ENCODE measurements around the gene CCDC97. TPM values are rescaled to one million over a fixed set of nuclear protein-coding genes. Genes with fewer than 3 reads are reported as not detected.
A peak's percentile ranks its signal among the peaks of the same experiment; 100 is the strongest.

Gene CCDC97
- total RNA-seq, 1 donor from 2014 or later = 35.9 TPM

DNA sequence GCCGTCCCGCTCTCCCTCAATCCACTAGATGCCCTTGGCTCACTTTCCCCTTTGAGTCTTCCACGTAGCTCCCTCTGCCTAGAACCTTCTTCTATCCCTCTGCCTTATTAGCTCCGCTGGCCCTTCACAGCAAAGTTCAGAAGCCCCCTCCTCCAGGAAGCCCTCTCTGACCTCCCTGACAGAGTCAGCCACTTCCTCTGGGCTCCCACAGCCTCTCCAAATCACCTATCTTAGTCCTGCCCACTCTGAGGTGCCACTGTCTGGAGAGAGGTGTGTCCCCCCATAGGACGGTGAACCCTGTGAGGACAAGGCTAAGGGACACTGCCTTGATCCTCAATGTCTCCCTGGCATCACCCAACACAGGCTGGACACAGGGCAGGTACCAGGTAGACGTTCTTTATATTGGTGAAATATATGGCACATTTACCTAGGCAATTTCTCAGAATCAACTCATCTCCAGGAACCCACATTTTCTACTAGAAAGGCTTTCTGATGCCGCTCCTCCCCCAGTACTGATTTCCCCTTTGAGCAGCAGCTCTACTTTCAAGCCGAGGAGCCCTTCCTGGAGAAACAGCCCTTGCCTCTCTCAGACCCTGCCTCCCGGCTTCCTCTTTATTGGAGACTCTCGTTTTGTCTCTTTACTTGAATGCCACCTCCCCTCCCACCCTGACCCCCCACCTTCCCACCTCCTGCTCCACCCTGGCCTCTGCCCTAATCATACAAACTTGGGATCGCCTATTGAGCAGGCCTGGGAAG lies 47.2 kb downstream of the CCDC97 start:
- Mint-ChIP-seq H3K27me3 (ENCODE audit: unreplicated experiment) (no peaks in the 10 kb centered on the region), H3K4me1 (ENCODE audit: unreplicated experiment) (peaks cover 6% of the 10 kb centered on the region), H3K36me3 (ENCODE audit: unreplicated experiment) (no peaks in the 10 kb centered on the region), H3K4me3 (ENCODE audit: unreplicated experiment) (peak overlapping the region; percentile 38), H3K27ac (ENCODE audit: unreplicated experiment) (no peak overlapping the region), H3K9me3 (ENCODE audit: unreplicated experiment) (no peaks in the 10 kb centered on the region)
- DNase-seq (ENCODE audit: extremely low spot score, unreplicated experiment) = no peak
- TF ChIP-seq CTCF (IDR thresholded peaks at IDR 0.05) = no peak

- Mint-ChIP-seq H3K9me3 (ENCODE audit: unreplicated experiment) (no peaks in the 10 kb centered on the region), H3K27me3 (ENCODE audit: unreplicated experiment) (no peaks in the 10 kb centered on the region), H3K4me3 (ENCODE audit: unreplicated experiment) (no peak overlapping the region), H3K4me1 (ENCODE audit: unreplicated experiment) (peaks cover 6% of the 10 kb centered on the region), H3K36me3 (ENCODE audit: unreplicated experiment) (no peaks in the 10 kb centered on the region), H3K27ac (ENCODE audit: unreplicated experiment) (no peak overlapping the region)
- DNase-seq (ENCODE audit: extremely low spot score, unreplicated experiment) = no peak
- no peak for TF ChIP-seq CTCF (IDR thresholded peaks at IDR 0.05)
Measured at GRCh38 chr19:41357746-41358145, 47.8 kb downstream of the CCDC97 start.

DNA sequence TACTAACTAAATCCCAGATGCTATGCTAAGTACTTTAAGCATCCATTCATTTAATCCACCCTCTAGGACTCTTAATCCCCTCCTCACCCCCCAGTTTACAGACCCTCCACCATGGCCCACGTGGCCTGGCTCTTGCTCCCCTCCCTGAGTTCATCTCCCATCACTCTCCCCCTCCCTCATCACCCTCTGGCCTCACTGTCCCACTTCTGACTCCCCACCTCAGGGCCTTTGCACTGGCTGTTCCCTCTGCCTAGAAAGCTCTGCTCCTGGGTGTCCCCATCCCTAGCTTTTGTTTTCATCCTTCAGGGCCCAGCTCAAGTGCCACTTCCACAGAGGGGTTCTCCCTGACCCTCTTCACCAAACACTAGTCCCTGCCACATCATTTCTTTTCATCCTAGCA lies 49.8 kb downstream of the CCDC97 start:
- TF ChIP-seq CTCF (IDR thresholded peaks at IDR 0.05) = no peak
- Mint-ChIP-seq H3K27me3 (ENCODE audit: unreplicated experiment) (no peaks in the 10 kb centered on the region), H3K27ac (ENCODE audit: unreplicated experiment) (no peak overlapping the region), H3K4me3 (ENCODE audit: unreplicated experiment) (no peak overlapping the region), H3K4me1 (ENCODE audit: unreplicated experiment) (peaks cover 14% of the 10 kb centered on the region), H3K9me3 (ENCODE audit: unreplicated experiment) (no peaks in the 10 kb centered on the region), H3K36me3 (ENCODE audit: unreplicated experiment) (no peaks in the 10 kb centered on the region)
- DNase-seq (ENCODE audit: extremely low spot score, unreplicated experiment) = no peak

GRCh38 chr19:41362143-41362847 lies 52.3 kb downstream of the CCDC97 start:
- no peak overlapping the region for H3K27ac Mint-ChIP-seq (ENCODE audit: unreplicated experiment)
- no peak for TF ChIP-seq CTCF (IDR thresholded peaks at IDR 0.05)
- no peak for DNase-seq (ENCODE audit: extremely low spot score, unreplicated experiment)
- H3K27me3 Mint-ChIP-seq (ENCODE audit: unreplicated experiment) = no peaks in the 10 kb centered on the region
- H3K36me3 Mint-ChIP-seq (ENCODE audit: unreplicated experiment) = no peaks in the 10 kb centered on the region
- peaks cover 18% of the 10 kb centered on the region for H3K4me1 Mint-ChIP-seq (ENCODE audit: unreplicated experiment)
- H3K9me3 Mint-ChIP-seq (ENCODE audit: unreplicated experiment) = no peaks in the 10 kb centered on the region
- peak overlapping the region; percentile 5 for H3K4me3 Mint-ChIP-seq (ENCODE audit: unreplicated experiment)

GRCh38 chr19:41363371-41363752 lies 53.4 kb downstream of the CCDC97 start:
- peaks cover 25% of the 10 kb centered on the region for H3K4me1 Mint-ChIP-seq (ENCODE audit: unreplicated experiment)
- no peak for TF ChIP-seq CTCF (IDR thresholded peaks at IDR 0.05)
- peak overlapping the region; percentile 100 for H3K27ac Mint-ChIP-seq (ENCODE audit: unreplicated experiment)
- no peaks in the 10 kb centered on the region for H3K9me3 Mint-ChIP-seq (ENCODE audit: unreplicated experiment)
- DNase-seq (ENCODE audit: extremely low spot score, unreplicated experiment) = no peak
- H3K36me3 Mint-ChIP-seq (ENCODE audit: unreplicated experiment) = no peaks in the 10 kb centered on the region
- peak overlapping the region; percentile 88 for H3K4me3 Mint-ChIP-seq (ENCODE audit: unreplicated experiment)
- H3K27me3 Mint-ChIP-seq (ENCODE audit: unreplicated experiment) = no peaks in the 10 kb centered on the region

Data from osteocyte (in vitro differentiated cells).